Activated T-helper 1 cell treated with anti-CD3 and anti-CD28 coated beads, Interleukin-12 subunit alpha, Interleukin-12 subunit beta, Interleukin-2, Interleukin-4 antibody, amounts not matched to agents 30 ng/mL and 10 ng/mL and 1 ng/mL, durations not matched to agents 14 hours and 24 hours and 36 hours (primary cell): Measurements from ENCODE around the gene TSHR. TPM values are rescaled to one million over a fixed set of nuclear protein-coding genes. Genes with fewer than 3 reads are reported as not detected.

ENCODE experiments used
- DNase-seq: peaks from one replicate; pipeline ENCODE4 v3.0.0; 2021; ENCODE audit warnings: low spot score
- H3K27ac Mint-ChIP-seq: one replicate; pipeline ENCODE4 v1.8.0; 2021; ENCODE audit warnings: mild to moderate bottlenecking, mixed read lengths
- H3K27me3 Mint-ChIP-seq: one replicate; pipeline ENCODE4 v1.8.0; 2022; ENCODE audit warnings: mild to moderate bottlenecking, moderate library complexity, mixed read lengths; ENCODE audit not compliant: insufficient read depth
- H3K36me3 Mint-ChIP-seq: one replicate; pipeline ENCODE4 v1.8.0; 2021; ENCODE audit warnings: low read depth, mixed read lengths
- H3K4me1 Mint-ChIP-seq: one replicate; pipeline ENCODE4 v1.8.0; 2021; ENCODE audit warnings: low read depth, mixed read lengths
- H3K4me3 Mint-ChIP-seq: one replicate; pipeline ENCODE4 v1.8.0; 2021; ENCODE audit warnings: mild to moderate bottlenecking, moderate library complexity, mixed read lengths
- H3K9me3 Mint-ChIP-seq: one replicate; pipeline ENCODE4 v1.8.0; 2021; ENCODE audit warnings: mixed read lengths
- intact Hi-C: fragments of 100-400 bp; cut with micrococcal nuclease; formaldehyde crosslinking; loops from one replicate; pipeline ENCODE4 v1.15.1; 2024
- total RNA-seq: library from RNA; stranded (reverse); gene quantifications from 2 replicates; pipeline ENCODE4 v1.2.3, GENCODE V29; 2022

The TSHR gene
- total RNA-seq, 1 donor from 2014 or later = 0.16 TPM

- Mint-ChIP-seq H3K4me1 (peaks cover 47% of the 10 kb centered on the region), H3K27me3 (no peaks in the 10 kb centered on the region), H3K9me3 (no peaks in the 10 kb centered on the region), H3K27ac (peak overlapping the region; percentile 94), H3K36me3 (no peaks in the 10 kb centered on the region), H3K4me3 (peak overlapping the region; percentile 89)
- DNase-seq = no peak
- intact Hi-C loops = loop anchor here (10.0 kb wide), 1 partner anchor 584 kb away; no protein-coding TSS in a partner anchor
Measured at GRCh38 chr14:81169267-81169666, 213.8 kb downstream of the TSHR start.

GRCh38 chr14:81169711-81170103 lies 214.3 kb downstream of the TSHR start:
- no peak for DNase-seq

GRCh38 chr14:81170104-81170828 lies 214.8 kb downstream of the TSHR start:
- intact Hi-C loops = loop anchor here (1.0 to 5.0 kb wide), 10 partner anchors 17 to 363 kb away; partner anchors contain the start of genes CEP128 and SEL1L
- DNase-seq = peak; percentile 82
- H3K27me3 Mint-ChIP-seq = no peaks in the 10 kb centered on the region
- H3K9me3 Mint-ChIP-seq = no peaks in the 10 kb centered on the region
- peak overlapping the region; percentile 89 for H3K4me3 Mint-ChIP-seq
- peak overlapping the region; percentile 94 for H3K27ac Mint-ChIP-seq
- peaks cover 40% of the 10 kb centered on the region for H3K4me1 Mint-ChIP-seq
- H3K36me3 Mint-ChIP-seq = peaks cover 4% of the 10 kb centered on the region

More at GRCh38 chr14:81169711-81170103, 214.3 kb downstream of the TSHR start:
- H3K4me3 Mint-ChIP-seq = peak overlapping the region; percentile 89
- intact Hi-C loops = loop anchor here (1.0 to 10.0 kb wide), 11 partner anchors 16 to 585 kb away; partner anchors contain the start of genes CEP128 and SEL1L
- H3K36me3 Mint-ChIP-seq = peaks cover 2% of the 10 kb centered on the region
- peaks cover 44% of the 10 kb centered on the region for H3K4me1 Mint-ChIP-seq
- H3K27ac Mint-ChIP-seq = peak overlapping the region; percentile 94
- H3K9me3 Mint-ChIP-seq = no peaks in the 10 kb centered on the region
- no peaks in the 10 kb centered on the region for H3K27me3 Mint-ChIP-seq

GRCh38 chr14:81170829-81171195 lies 215.4 kb downstream of the TSHR start:
- H3K36me3 Mint-ChIP-seq = peaks cover 4% of the 10 kb centered on the region
- H3K9me3 Mint-ChIP-seq = no peaks in the 10 kb centered on the region
- H3K4me3 Mint-ChIP-seq = peak overlapping the region; percentile 89
- no peaks in the 10 kb centered on the region for H3K27me3 Mint-ChIP-seq
- no peak for DNase-seq
- H3K27ac Mint-ChIP-seq = peak overlapping the region; percentile 94
- H3K4me1 Mint-ChIP-seq = peaks cover 38% of the 10 kb centered on the region
- intact Hi-C loops = loop anchor here (1.0 to 5.0 kb wide), 10 partner anchors 18 to 362 kb away; partner anchors contain the start of genes CEP128 and SEL1L

- intact Hi-C loops = loop anchor here (5.0 kb wide), 1 partner anchor 95 kb away; no protein-coding TSS in a partner anchor
- no peaks in the 10 kb centered on the region for H3K27me3 Mint-ChIP-seq
- no peaks in the 10 kb centered on the region for H3K9me3 Mint-ChIP-seq
- no peak overlapping the region for H3K27ac Mint-ChIP-seq
- no peak overlapping the region for H3K4me3 Mint-ChIP-seq
- DNase-seq = no peak
- peaks cover 42% of the 10 kb centered on the region for H3K4me1 Mint-ChIP-seq
- H3K36me3 Mint-ChIP-seq = peaks cover 5% of the 10 kb centered on the region
Measured at GRCh38 chr14:81172353-81172752, 216.9 kb downstream of the TSHR start.

- Mint-ChIP-seq H3K27ac (no peak overlapping the region), H3K27me3 (no peaks in the 10 kb centered on the region), H3K36me3 (peaks cover 5% of the 10 kb centered on the region), H3K9me3 (no peaks in the 10 kb centered on the region), H3K4me3 (no peak overlapping the region), H3K4me1 (peaks cover 48% of the 10 kb centered on the region)
- intact Hi-C loops = loop anchor here (5.0 kb wide), 1 partner anchor 94 kb away; no protein-coding TSS in a partner anchor
- no peak for DNase-seq
Measured at GRCh38 chr14:81172881-81173280, 217.5 kb downstream of the TSHR start.

- Mint-ChIP-seq H3K4me1 (peaks cover 29% of the 10 kb centered on the region), H3K36me3 (peaks cover 14% of the 10 kb centered on the region), H3K27me3 (no peaks in the 10 kb centered on the region), H3K27ac (no peak overlapping the region), H3K4me3 (no peak overlapping the region), H3K9me3 (no peaks in the 10 kb centered on the region)
- intact Hi-C loops = no loop called here
- DNase-seq = no peak
Measured at GRCh38 chr14:81176241-81176640, 220.8 kb downstream of the TSHR start.

- Mint-ChIP-seq H3K4me1 (peaks cover 28% of the 10 kb centered on the region), H3K27ac (no peak overlapping the region), H3K9me3 (no peaks in the 10 kb centered on the region), H3K4me3 (no peak overlapping the region), H3K27me3 (no peaks in the 10 kb centered on the region), H3K36me3 (peaks cover 21% of the 10 kb centered on the region)
- intact Hi-C loops = no loop called here
- no peak for DNase-seq
Measured at GRCh38 chr14:81177225-81177624, 221.8 kb downstream of the TSHR start.

- peaks cover 28% of the 10 kb centered on the region for H3K36me3 Mint-ChIP-seq
- no peak overlapping the region for H3K27ac Mint-ChIP-seq
- no peaks in the 10 kb centered on the region for H3K9me3 Mint-ChIP-seq
- H3K4me1 Mint-ChIP-seq = peaks cover 33% of the 10 kb centered on the region
- no peaks in the 10 kb centered on the region for H3K27me3 Mint-ChIP-seq
- no peak for DNase-seq
- intact Hi-C loops = no loop called here
- no peak overlapping the region for H3K4me3 Mint-ChIP-seq
Measured at GRCh38 chr14:81178063-81178462, 222.6 kb downstream of the TSHR start.

GRCh38 chr14:81179631-81180030 lies 224.2 kb downstream of the TSHR start:
- DNase-seq = no peak
- Mint-ChIP-seq H3K27me3 (no peaks in the 10 kb centered on the region), H3K4me1 (peaks cover 36% of the 10 kb centered on the region), H3K36me3 (peaks cover 38% of the 10 kb centered on the region), H3K9me3 (no peaks in the 10 kb centered on the region), H3K27ac (no peak overlapping the region), H3K4me3 (no peak overlapping the region)
- intact Hi-C loops = no loop called here

- H3K36me3 Mint-ChIP-seq = peaks cover 44% of the 10 kb centered on the region
- H3K4me1 Mint-ChIP-seq = peaks cover 50% of the 10 kb centered on the region
- intact Hi-C loops = loop anchor here (2.0 kb wide), 1 partner anchor 17 kb away; no protein-coding TSS in a partner anchor
- no peak overlapping the region for H3K4me3 Mint-ChIP-seq
- H3K9me3 Mint-ChIP-seq = no peaks in the 10 kb centered on the region
- H3K27me3 Mint-ChIP-seq = no peaks in the 10 kb centered on the region
- peak overlapping the region; percentile 21 for H3K27ac Mint-ChIP-seq
- no peak for DNase-seq
Measured at GRCh38 chr14:81187832-81188522, 232.6 kb downstream of the TSHR start.

- intact Hi-C loops = loop anchor here (2.0 kb wide), 1 partner anchor 26 kb away; no protein-coding TSS in a partner anchor
- Mint-ChIP-seq H3K9me3 (no peaks in the 10 kb centered on the region), H3K27ac (peak overlapping the region; percentile 84), H3K4me1 (peaks cover 57% of the 10 kb centered on the region), H3K27me3 (no peaks in the 10 kb centered on the region), H3K4me3 (peak overlapping the region; percentile 81), H3K36me3 (peaks cover 50% of the 10 kb centered on the region)
- DNase-seq = peak; percentile 9
Measured at GRCh38 chr14:81192594-81192993, 237.2 kb downstream of the TSHR start.
